IMR-90 (cell line): ENCODE measurements around the gene BMP7. TPM values are rescaled to one million over a fixed set of nuclear protein-coding genes. Genes with fewer than 3 reads are reported as not detected.

Source experiments
- ATAC-seq: fragments of 200-7000 bp; cut with Tn5 transposase; 2 replicates; pipeline ENCODE4 v1.9.1; 2020; ENCODE audit warnings: low read depth, mild to moderate bottlenecking, moderate library complexity
- BruUV-seq: library from RNA; stranded (reverse); fragments of 400-500 nt; replicated peaks from 2 replicates; lab custom pipeline; 2021; lab: Mats Ljungman, UMichigan
- CTCF ChIA-PET: fragments of 300-600 bp; formaldehyde crosslinking; extraction: SDS; loops from one replicate; lab custom pipeline; 2021; ENCODE audit warnings: antibody characterized with exemption; lab: Yijun Ruan, JAX
- POLR2A ChIA-PET: fragments of 300-600 bp; sonication (Branson Sonifier 250); formaldehyde crosslinking; loops from one replicate; lab custom pipeline; 2022; ENCODE audit warnings: antibody characterized with exemption; ENCODE audit not compliant: unreplicated experiment; lab: Charles Lee
- DNase-seq: peaks from one replicate; pipeline ENCODE4 v3.0.0; 2013
- H2AFZ ChIP-seq: replicated peaks from 2 replicates; pipeline ENCODE3; 2013; ENCODE audit warnings: low read length, mild to moderate bottlenecking; ENCODE audit not compliant: poor library complexity
- H2AK5ac ChIP-seq: 2 replicates; pipeline ENCODE4 v1.6.1; 2013; ENCODE audit warnings: low read depth, low read length, inconsistent platforms
- H2AK9ac ChIP-seq: replicated peaks from 2 replicates; pipeline ENCODE3; 2013; ENCODE audit warnings: mild to moderate bottlenecking, low read depth, low read length, moderate library complexity; ENCODE audit not compliant: poor library complexity
- H2BK120ac ChIP-seq: 2 replicates; pipeline ENCODE4 v1.6.1; 2013; ENCODE audit warnings: low read depth, low read length, inconsistent platforms
- H2BK15ac ChIP-seq: 3 replicates; pipeline ENCODE4 v1.6.1; 2013; ENCODE audit warnings: low read depth, low read length, inconsistent platforms
- H2BK20ac ChIP-seq: 2 replicates; pipeline ENCODE4 v1.6.1; 2013; ENCODE audit warnings: low read depth, mild to moderate bottlenecking, inconsistent platforms, low read length, moderate library complexity
- H2BK5ac ChIP-seq: 2 replicates; pipeline ENCODE4 v1.6.1; 2013; ENCODE audit warnings: mild to moderate bottlenecking, low read depth, low read length, inconsistent platforms; ENCODE audit not compliant: poor library complexity, severe bottlenecking
- H3K14ac ChIP-seq: replicated peaks from 2 replicates; pipeline ENCODE4 v1.6.1; 2013; ENCODE audit warnings: low read depth, low read length, inconsistent platforms
- H3K18ac ChIP-seq: 2 replicates; pipeline ENCODE4 v1.6.1; 2013; ENCODE audit warnings: low read depth, low read length, control low read depth
- H3K23ac ChIP-seq: 2 replicates; pipeline ENCODE4 v1.6.1; 2013; ENCODE audit warnings: low read depth, low read length, inconsistent platforms
- H3K27ac ChIP-seq: 2 replicates; pipeline ENCODE4 v1.5.1; 2013; ENCODE audit warnings: mild to moderate bottlenecking, control low read depth, low read length; ENCODE audit not compliant: insufficient read depth
- H3K27me3 ChIP-seq: 2 replicates; pipeline ENCODE4 v1.6.1; 2013; ENCODE audit warnings: low read length; ENCODE audit not compliant: control insufficient read depth, insufficient read depth
- H3K36me3 ChIP-seq: 2 replicates; pipeline ENCODE4 v1.6.1; 2013; ENCODE audit warnings: low read length, mixed read lengths; ENCODE audit not compliant: control insufficient read depth, insufficient read depth
- H3K4ac ChIP-seq: 2 replicates; pipeline ENCODE4 v1.6.1; 2013; ENCODE audit warnings: low read depth, low read length, inconsistent platforms
- H3K4me1 ChIP-seq: 2 replicates; pipeline ENCODE4 v1.6.1; 2013; ENCODE audit warnings: low read length, mixed read lengths; ENCODE audit not compliant: control insufficient read depth, insufficient read depth
- H3K4me2 ChIP-seq: 2 replicates; pipeline ENCODE4 v1.6.1; 2013; ENCODE audit warnings: low read depth, mild to moderate bottlenecking, control low read depth, low read length, moderate library complexity
- H3K4me3 ChIP-seq: 2 replicates; pipeline ENCODE4 v1.5.1; 2013; ENCODE audit warnings: low read depth, mild to moderate bottlenecking, control low read depth, low read length, moderate library complexity; ENCODE audit not compliant: insufficient read depth
- H3K56ac ChIP-seq: 2 replicates; pipeline ENCODE4 v1.6.1; 2013; ENCODE audit warnings: low read length, inconsistent platforms; ENCODE audit not compliant: insufficient read depth; ENCODE audit errors: extremely low read depth
- H3K79me1 ChIP-seq, 2 experiments: 2 replicates each; pipeline ENCODE4 v1.6.1; 2013; ENCODE audit warnings: low read length in 2 of 2, inconsistent platforms in 1 of 2, low read depth in 1 of 2
- H3K9ac ChIP-seq: 2 replicates; pipeline ENCODE4 v1.6.1; 2013; ENCODE audit warnings: low read depth, low read length, control low read depth
- H3K9me1 ChIP-seq: 2 replicates; pipeline ENCODE4 v1.6.1; 2013; ENCODE audit warnings: low read length, inconsistent platforms; ENCODE audit not compliant: insufficient read depth
- H3K9me3 ChIP-seq: 2 replicates; pipeline ENCODE4 v1.6.1; 2013; ENCODE audit warnings: low read length; ENCODE audit not compliant: control insufficient read depth, insufficient read depth
- H4K20me1 ChIP-seq: 2 replicates; pipeline ENCODE4 v1.6.1; 2013; ENCODE audit warnings: low read length, inconsistent platforms; ENCODE audit not compliant: insufficient read depth
- H4K5ac ChIP-seq: 2 replicates; pipeline ENCODE4 v1.6.1; 2013; ENCODE audit warnings: mild to moderate bottlenecking, low read depth, low read length, control low read depth
- H4K8ac ChIP-seq, 2 experiments: 2 replicates each; pipeline ENCODE4 v1.6.1; 2013; ENCODE audit warnings: low read depth in 2 of 2, low read length in 2 of 2, control low read depth in 1 of 2, inconsistent platforms in 1 of 2
- H4K91ac ChIP-seq: 2 replicates; pipeline ENCODE4 v1.6.1; 2013; ENCODE audit warnings: low read depth, low read length, inconsistent platforms; ENCODE audit not compliant: insufficient read depth
- CEBPB ChIP-seq: IDR thresholded peaks from 2 replicates; pipeline ENCODE4 v1.6.1; 2012; ENCODE audit warnings: low read depth, low read length, improper control_type of control experiment
- MAZ ChIP-seq: IDR thresholded peaks from 2 replicates; pipeline ENCODE4 v1.6.1; 2012; ENCODE audit warnings: low read depth, mild to moderate bottlenecking, low read length, improper control_type of control experiment, moderate library complexity, borderline replicate concordance
- POLR2A ChIP-seq: IDR thresholded peaks from 2 replicates; pipeline ENCODE4 v1.6.1; 2012; ENCODE audit warnings: mild to moderate bottlenecking, low read depth, low read length
- SMC3 ChIP-seq: fragments of 150-350 bp; IDR thresholded peaks from 2 replicates; pipeline ENCODE4 v1.6.1; 2016; ENCODE audit warnings: low read depth, mild to moderate bottlenecking, antibody characterized with exemption, low read length, moderate library complexity
- WGBS, 2 experiments: methylation state at CpG; one replicate each; pipeline versions ENCODE4 v1.1.5 to v1.1.7; 2013; ENCODE audit warnings: missing lambda C conversion rate in 2 of 2; ENCODE audit not compliant: insufficient read length in 1 of 2; ENCODE audit errors: extremely low coverage in 2 of 2; 5-methylcytosine and 5-hydroxymethylcytosine counted together
- dilution Hi-C: fragments of 300-500 bp; cut with HindIII; formaldehyde crosslinking; loops from one replicate; pipeline ENCODE4 v1.14.3; 2018; ENCODE audit warnings: low sequenced_read_pairs; ENCODE audit not compliant: unreplicated experiment
- in situ Hi-C: fragments of 300-500 bp; cut with MboI; formaldehyde crosslinking; loops from 3 replicates; pipeline ENCODE4 v1.14.3; 2019; ENCODE audit warnings: low sequenced_read_pairs, inconsistent platforms, mixed read lengths
- intact Hi-C: fragments of 100-400 bp; cut with micrococcal nuclease; formaldehyde crosslinking; loops from 2 replicates; pipeline ENCODE4 v1.10.0; 2022
- polyA plus RNA-seq, 3 experiments: library from polyadenylated mRNA; depleted of rRNA; stranded (reverse); fragments of >200 nt; gene quantifications; 2 replicates each; pipeline ENCODE4 v1.2.3, GENCODE V29; 2012; ENCODE audit warnings: low replicate concordance in 1 of 3
- total RNA-seq: library from RNA; depleted of rRNA; stranded (reverse); fragments of >200 nt; gene quantifications from 2 replicates; pipeline ENCODE4 v1.2.3, GENCODE V29; 2012
- TF ChIP-seq, protein P1 (sequence below): fragments of 150-350 bp; IDR thresholded peaks from 2 replicates; pipeline ENCODE4 v1.6.1; 2017; ENCODE audit warnings: mild to moderate bottlenecking, antibody characterized with exemption, low read length, low read depth
- TF ChIP-seq, protein P2 (sequence below): fragments of 150-350 bp; IDR thresholded peaks from 2 replicates; pipeline ENCODE4 v1.6.1; 2016; ENCODE audit warnings: low read depth, mild to moderate bottlenecking, low read length, moderate library complexity, borderline replicate concordance

Gene BMP7
- total and polyA plus RNA-seq, 2 of the 4 experiments (the other 2 are of a cell fraction): not detected

DNA sequence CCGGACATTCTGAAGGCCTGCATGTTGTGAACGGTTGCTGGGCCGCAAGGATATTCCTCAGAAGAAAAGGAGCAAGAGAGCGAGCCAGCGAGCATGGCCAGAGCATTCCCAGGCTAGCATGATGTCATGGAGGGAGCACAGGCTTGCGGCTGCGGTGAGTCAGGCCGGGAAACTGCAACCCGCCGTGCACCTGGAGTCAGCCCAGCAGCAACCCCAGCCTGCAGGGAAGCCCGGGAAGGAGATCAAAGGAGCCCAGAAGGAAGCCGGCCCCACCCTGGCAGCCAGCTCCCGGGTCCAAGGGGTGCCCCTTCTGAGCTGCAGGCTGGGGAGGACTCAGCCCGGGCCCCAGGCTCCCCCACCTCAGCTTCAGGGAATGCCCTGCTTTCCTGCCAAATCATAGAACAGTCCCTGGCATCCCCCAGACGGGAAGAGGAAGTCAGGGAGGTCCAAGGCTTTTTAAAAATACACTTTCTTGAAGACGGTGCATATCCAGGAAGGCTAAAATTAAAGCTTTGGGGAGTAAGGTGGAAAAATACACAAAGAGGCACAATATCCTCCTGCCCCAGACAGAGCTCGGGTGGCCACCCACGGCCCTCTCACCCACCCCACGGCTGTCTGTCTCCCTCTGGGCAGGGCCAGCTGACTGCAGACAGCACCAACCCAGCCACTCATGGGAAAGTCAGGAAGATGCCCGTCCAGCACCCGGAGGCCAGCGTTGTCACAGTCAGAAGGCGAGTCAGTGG, 53.7 kb downstream of the BMP7 start:
- Histone ChIP-seq H3K56ac (no peak overlapping the region), H2AK5ac (no peak overlapping the region), H3K4me3 (no peak overlapping the region), H2BK15ac (no peak overlapping the region), H4K20me1 (no peaks in the 10 kb centered on the region), H3K23ac (no peak overlapping the region), H3K4ac (no peak overlapping the region), H3K4me2 (no peak overlapping the region), H3K9me3 (peaks cover 7% of the 10 kb centered on the region), H2BK120ac (no peak overlapping the region), H4K91ac (no peak overlapping the region), H4K5ac (no peak overlapping the region), H3K36me3 (no peaks in the 10 kb centered on the region), H2BK5ac (no peak overlapping the region), H2AK9ac (no peak overlapping the region), H3K27me3 (no peaks in the 10 kb centered on the region), H3K27ac (no peak overlapping the region), H4K8ac (no peak overlapping the region), H2AFZ (peak overlapping the region; percentile 71), H3K4me1 (no peaks in the 10 kb centered on the region; the same call in 1 of the 2 replicates), H3K9me1 (no peaks in the 10 kb centered on the region), H2BK20ac (no peak overlapping the region), H3K14ac (no peak overlapping the region), H3K18ac (no peak overlapping the region), H3K79me1 (no peaks in the 10 kb centered on the region), H3K9ac (no peak overlapping the region)
- dilution Hi-C loops (no loop called here), intact Hi-C loops (no loop called here), in situ Hi-C loops (no loop called here)
- ChIA-PET CTCF (no interaction called here), POLR2A (no interaction called here)
- BruUV-seq: no TSS peak
- DNase-seq (peak; percentile 84), ATAC-seq (peak; percentile 67)
- TF ChIP-seq POLR2A (no peak), SMC3 (no peak), CEBPB (0 out of 2 replicates have a peak, but pooled peaks have one; percentile 7), MAZ (no peak)
- TF ChIP-seq, protein P1, sequence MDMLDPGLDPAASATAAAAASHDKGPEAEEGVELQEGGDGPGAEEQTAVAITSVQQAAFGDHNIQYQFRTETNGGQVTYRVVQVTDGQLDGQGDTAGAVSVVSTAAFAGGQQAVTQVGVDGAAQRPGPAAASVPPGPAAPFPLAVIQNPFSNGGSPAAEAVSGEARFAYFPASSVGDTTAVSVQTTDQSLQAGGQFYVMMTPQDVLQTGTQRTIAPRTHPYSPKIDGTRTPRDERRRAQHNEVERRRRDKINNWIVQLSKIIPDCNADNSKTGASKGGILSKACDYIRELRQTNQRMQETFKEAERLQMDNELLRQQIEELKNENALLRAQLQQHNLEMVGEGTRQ: no peak
- TF ChIP-seq, protein P2, sequence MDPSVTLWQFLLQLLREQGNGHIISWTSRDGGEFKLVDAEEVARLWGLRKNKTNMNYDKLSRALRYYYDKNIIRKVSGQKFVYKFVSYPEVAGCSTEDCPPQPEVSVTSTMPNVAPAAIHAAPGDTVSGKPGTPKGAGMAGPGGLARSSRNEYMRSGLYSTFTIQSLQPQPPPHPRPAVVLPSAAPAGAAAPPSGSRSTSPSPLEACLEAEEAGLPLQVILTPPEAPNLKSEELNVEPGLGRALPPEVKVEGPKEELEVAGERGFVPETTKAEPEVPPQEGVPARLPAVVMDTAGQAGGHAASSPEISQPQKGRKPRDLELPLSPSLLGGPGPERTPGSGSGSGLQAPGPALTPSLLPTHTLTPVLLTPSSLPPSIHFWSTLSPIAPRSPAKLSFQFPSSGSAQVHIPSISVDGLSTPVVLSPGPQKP: no peak
- 3% methylated on average over 11 of the region's 23 CpGs; no CpG with 5 or more reads in 1 of the 2 experiments for WGBS, 2 experiments
